Stimulated activated CD8-positive, alpha-beta memory T cell treated with anti-CD3 and anti-CD28 coated beads, Interleukin-12 subunit alpha, Interleukin-12 subunit beta, amount 100 ng/mL, for 4 hours (primary cell): ENCODE data around the gene VMO1.

Experiments used
- DNase-seq: peaks from one replicate; pipeline ENCODE4 v3.0.0-alpha.2; 2020; ENCODE audit warnings: low read depth

Gene VMO1

GRCh38 chr17:4800462-4801196 lies 14.5 kb upstream of the VMO1 start:
- DNase-seq, result no peak

- DNase-seq, result no peak
Observed at GRCh38 chr17:4796552-4796920, 10.4 kb upstream of the VMO1 start.

GRCh38 chr17:4795168-4795567 lies 9.0 kb upstream of the VMO1 start:
- no peak for DNase-seq

- DNase-seq, result no peak
Observed at GRCh38 chr17:4790705-4791088, 4.5 kb upstream of the VMO1 start.

GRCh38 chr17:4789951-4790704 lies 4.0 kb upstream of the VMO1 start:
- DNase-seq, result peak; percentile 67

GRCh38 chr17:4789701-4789950 lies 3.5 kb upstream of the VMO1 start:
- DNase-seq, result no peak

GRCh38 chr17:4788807-4789700 lies 2.9 kb upstream of the VMO1 start, which contains the start of gene GLTPD2:
TSS of gene GLTPD2 (plus strand) at chr17:4788964. CDS start at chr17:4789012, 48 bp downstream.
- no peak for DNase-seq

GRCh38 chr17:4788159-4788806 lies 2.1 kb upstream of the VMO1 start:
- DNase-seq, result no peak

GRCh38 chr17:4786516-4786915 lies 352 bp upstream of the VMO1 start:
- DNase-seq, result no peak

- DNase-seq, result no peak
Observed at GRCh38 chr17:4785311-4786105, 656 bp downstream of the VMO1 start.

GRCh38 chr17:4782652-4783051 lies 3.5 kb downstream of the VMO1 start:
- DNase-seq, result no peak

GRCh38 chr17:4780325-4780955 lies 5.7 kb downstream of the VMO1 start:
- no peak for DNase-seq

GRCh38 chr17:4777969-4778760 lies 8.0 kb downstream of the VMO1 start:
- DNase-seq, result no peak

GRCh38 chr17:4772235-4772613 lies 13.9 kb downstream of the VMO1 start:
- no peak for DNase-seq

- no peak for DNase-seq
Observed at GRCh38 chr17:4771519-4772234, 14.5 kb downstream of the VMO1 start, which contains the start of gene TM4SF5. TSS of gene TM4SF5 (plus strand) at chr17:4771886. CDS start at chr17:4771923, 37 bp downstream.

- no peak for DNase-seq
Observed at GRCh38 chr17:4769628-4770027, 16.5 kb downstream of the VMO1 start.

- DNase-seq, result no peak
Observed at GRCh38 chr17:4768298-4768697, 17.9 kb downstream of the VMO1 start.

GRCh38 chr17:4766723-4767122 lies 19.4 kb downstream of the VMO1 start:
- no peak for DNase-seq

- no peak for DNase-seq
Observed at GRCh38 chr17:4766201-4766600, 20.0 kb downstream of the VMO1 start.
